Lower leg skin (tissue), 4 donors: ENCODE results near the gene EPB41L5. TPM values are rescaled to one million over a fixed set of nuclear protein-coding genes. Genes with fewer than 3 reads are reported as not detected.

Experiments
- DNase-seq, 2 donors: peaks; one replicate each; pipeline ENCODE4 v3.0.0-alpha.2; 2019; ENCODE audit warnings: low spot score in 2 of 2
- H3K4me3 ChIP-seq: fragments of 200-600 bp; sonication (generic); 2 replicates; pipeline ENCODE4 v1.5.1; 2017; ENCODE audit warnings: mild to moderate bottlenecking, low read depth; ENCODE audit not compliant: poor library complexity, severe bottlenecking
- CTCF ChIP-seq, 3 donors: fragments of 450-650 bp; IDR thresholded peaks; one replicate each; pipeline ENCODE4 v1.5.1; 2016; ENCODE audit warnings: antibody characterized with exemption in 3 of 3, mild to moderate bottlenecking in 3 of 3, moderate library complexity in 2 of 3
- POLR2A ChIP-seq, 2 donors: fragments of 450-650 bp; IDR thresholded peaks; one replicate each; pipeline ENCODE4 v1.6.1; 2016 to 2017; ENCODE audit warnings: antibody characterized with exemption in 2 of 2, mild to moderate bottlenecking in 1 of 2, moderate library complexity in 1 of 2
- WGBS, 2 donors: methylation state at CpG; one replicate each; pipeline ENCODE4 v1.1.5; 2018; 5-methylcytosine and 5-hydroxymethylcytosine counted together
- intact Hi-C: fragments of 100-400 bp; cut with DNase I; formaldehyde crosslinking; loops from one replicate; pipeline ENCODE4 v1.15.0; 2023; ENCODE audit warnings: low total_unique reads
- total RNA-seq, 4 donors: library from RNA; depleted of rRNA; stranded (reverse); fragments of >200 nt; gene quantifications; one replicate each; pipeline ENCODE4 v1.1.0, GENCODE V29; 2016

The EPB41L5 gene
- total RNA-seq, 4 donors from 2014 or later: 12.4 to 25.4 (median 23.0) TPM

- no peak for TF ChIP-seq CTCF (IDR thresholded peaks at IDR 0.05)
- no peak for TF ChIP-seq POLR2A (IDR thresholded peaks at IDR 0.05)
- intact Hi-C loops: no loop called here
- WGBS, 2 donors: 67 to 88% methylated on average over 4 to 5 of the region's 5 CpGs
- no peak for DNase-seq
- no peak overlapping the region for H3K4me3 ChIP-seq
Observed at GRCh38 chr2:120204022-120204405, 191.1 kb downstream of the EPB41L5 start.

GRCh38 chr2:120204417-120204816 is 191.5 kb downstream of the EPB41L5 start:
- 60 to 75% methylated on average over 3 of the region's 3 CpGs for WGBS, 2 donors
- DNase-seq: no peak
- intact Hi-C loops: no loop called here
- H3K4me3 ChIP-seq: no peak overlapping the region
- TF ChIP-seq CTCF (IDR thresholded peaks at IDR 0.05): no peak
- no peak for TF ChIP-seq POLR2A (IDR thresholded peaks at IDR 0.05)

DNA sequence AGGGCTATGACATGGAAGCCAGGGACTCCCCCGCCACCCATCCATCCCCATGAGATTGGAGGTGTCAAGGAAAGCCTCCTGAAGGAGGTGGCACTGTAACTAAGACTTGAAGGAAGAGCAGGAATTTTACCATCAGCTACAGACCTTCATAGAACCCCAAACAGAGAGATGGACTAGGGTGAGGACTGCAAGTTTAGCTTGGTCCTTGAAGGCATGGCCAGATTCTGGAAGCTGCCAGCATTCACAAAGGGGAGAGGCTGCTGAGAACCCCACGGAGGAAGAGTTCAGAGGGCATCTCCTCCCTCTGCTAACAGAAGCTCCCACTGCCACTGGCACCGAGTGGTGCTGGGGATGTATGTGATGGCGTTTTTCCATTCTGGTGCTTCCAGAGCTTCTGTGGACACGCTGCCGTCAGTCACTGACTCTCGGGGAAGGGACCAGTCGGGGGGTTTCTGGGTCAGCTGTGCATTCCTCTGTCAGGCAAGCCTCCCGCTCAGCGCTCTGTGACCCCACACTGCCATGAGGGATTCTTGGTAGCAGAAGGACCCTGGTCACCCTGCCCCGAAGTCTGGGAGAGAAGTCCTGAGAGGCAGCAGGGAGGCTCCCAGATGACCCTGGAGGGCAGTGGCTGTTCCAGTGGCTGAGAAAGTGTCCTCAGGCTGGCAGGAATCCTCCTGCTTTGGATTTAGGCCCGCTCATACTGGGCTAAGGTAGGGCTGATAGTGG is 192.2 kb downstream of the EPB41L5 start:
- no peak for DNase-seq
- WGBS, 2 donors: 90% methylated on average over 9 to 12 of the region's 12 CpGs

DNA sequence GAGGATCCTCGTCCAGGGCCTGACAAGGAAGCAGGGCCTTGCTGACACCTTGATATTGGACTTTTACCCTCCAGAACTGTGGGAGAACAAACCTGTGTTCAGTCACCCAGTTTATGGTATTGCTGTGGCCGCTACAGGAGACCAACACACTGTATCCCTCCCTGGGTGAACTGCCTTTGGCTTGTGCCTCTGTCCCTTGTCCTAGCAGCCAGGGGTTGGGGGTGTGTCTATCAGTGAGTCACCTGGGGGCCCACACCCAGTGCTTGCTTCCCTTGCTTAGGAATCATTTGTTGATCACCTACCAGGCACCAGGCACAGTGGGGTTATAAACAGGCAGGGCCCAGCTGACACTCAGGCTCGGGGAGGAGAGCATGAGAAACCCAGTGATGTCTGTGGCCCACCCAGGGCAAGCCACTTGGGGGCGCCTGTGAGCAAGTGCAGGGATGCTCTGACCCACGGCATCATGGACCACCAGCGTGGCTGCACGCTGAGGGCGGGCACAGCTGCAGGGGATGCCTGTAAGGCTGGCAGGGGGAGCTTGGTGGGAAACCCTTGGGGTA is 193.2 kb downstream of the EPB41L5 start:
- no peak overlapping the region for H3K4me3 ChIP-seq
- intact Hi-C loops: no loop called here
- peak in 1 of 2 donors; percentile 83 for DNase-seq
- TF ChIP-seq CTCF (IDR thresholded peaks at IDR 0.05) (no peak), POLR2A (IDR thresholded peaks at IDR 0.05) (no peak)
- 69 to 72% methylated on average over 2 to 8 of the region's 8 CpGs for WGBS, 2 donors

More for the DNA sequence above, 192.2 kb downstream of the EPB41L5 start:
- TF ChIP-seq POLR2A (IDR thresholded peaks at IDR 0.05) (no peak), CTCF (IDR thresholded peaks at IDR 0.05) (no peak)
- intact Hi-C loops: no loop called here
- no peak overlapping the region for H3K4me3 ChIP-seq

DNA sequence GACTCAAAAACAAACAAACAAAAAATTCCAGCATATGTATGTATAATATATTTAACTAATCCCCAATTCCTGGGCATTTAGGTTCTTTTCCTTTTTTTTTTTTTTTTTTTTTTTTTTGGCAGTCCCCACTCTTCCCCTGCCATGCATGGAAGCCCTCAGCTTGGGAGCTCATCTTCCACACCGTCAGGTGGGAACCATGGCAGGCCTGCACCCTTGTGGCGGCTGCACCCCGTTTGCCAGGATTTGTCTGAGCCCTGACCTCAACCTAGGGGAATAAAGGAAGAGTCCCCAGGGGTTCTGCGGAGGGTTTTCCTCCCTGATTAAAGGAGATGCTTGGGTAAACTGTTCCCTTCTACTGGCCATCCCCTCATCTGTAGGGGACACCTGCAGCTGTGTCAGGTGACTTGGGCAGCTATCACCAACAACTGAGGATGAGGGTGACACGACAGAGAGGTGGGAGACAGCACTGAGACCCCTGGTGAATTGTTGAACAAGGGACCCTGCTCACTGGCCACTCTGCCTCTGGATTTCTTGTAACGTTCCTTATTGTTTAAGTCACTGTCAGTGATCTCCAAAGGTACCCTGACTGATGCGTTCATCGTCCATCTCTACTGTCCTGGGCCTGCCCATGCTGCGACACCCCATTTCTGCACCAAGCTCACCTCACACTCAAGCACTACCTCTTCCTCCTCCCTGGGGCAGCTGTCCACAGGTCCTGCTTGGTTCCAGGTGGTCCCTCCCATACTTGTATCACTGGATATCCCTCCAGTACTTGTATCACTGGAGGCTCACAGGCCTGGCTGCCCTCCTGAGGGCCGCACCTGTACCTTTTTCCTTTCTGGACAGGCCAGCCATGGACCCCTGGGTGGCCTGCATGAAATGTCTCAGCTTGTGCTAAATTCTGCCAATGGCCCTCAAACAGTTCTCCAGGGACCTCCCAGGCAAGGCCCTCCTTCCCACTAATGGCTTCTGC is 195.8 kb downstream of the EPB41L5 start:
- H3K4me3 ChIP-seq: no peak overlapping the region
- TF ChIP-seq POLR2A (IDR thresholded peaks at IDR 0.05) (no peak), CTCF (IDR thresholded peaks at IDR 0.05) (no peak)
- WGBS, 2 donors: 94 to 96% methylated on average over 10 of the region's 10 CpGs
- DNase-seq: no peak
- intact Hi-C loops: no loop called here
